Upper lobe of right lung (tissue), 1 donor: ENCODE data around the gene CACNA2D2. TPM values are rescaled to one million over a fixed set of nuclear protein-coding genes. Genes with fewer than 3 reads are reported as not detected.

ENCODE experiments used
- ATAC-seq: fragments of 200-7000 bp; cut with Tn5 transposase; one replicate; pipeline ENCODE4 v1.9.1; 2020; ENCODE audit warnings: mild to moderate bottlenecking, moderate library complexity
- DNase-seq: peaks from one replicate; pipeline ENCODE4 v3.0.0-alpha.2; 2020
- H3K27ac ChIP-seq: fragments of 200-600 bp; one replicate; pipeline ENCODE4 v1.8.0; 2022
- H3K27me3 ChIP-seq: fragments of 200-600 bp; one replicate; pipeline ENCODE4 v1.8.0; 2022; ENCODE audit warnings: mild to moderate bottlenecking
- H3K36me3 ChIP-seq: fragments of 200-600 bp; one replicate; pipeline ENCODE4 v1.8.0; 2022
- H3K4me1 ChIP-seq: fragments of 200-600 bp; one replicate; pipeline ENCODE4 v1.8.0; 2022
- H3K4me3 ChIP-seq: fragments of 200-600 bp; one replicate; pipeline ENCODE4 v1.8.0; 2022; ENCODE audit warnings: mild to moderate bottlenecking
- H3K9me3 ChIP-seq: fragments of 200-600 bp; one replicate; pipeline ENCODE4 v1.8.0; 2022
- intact Hi-C: fragments of 100-400 bp; cut with DNase I; formaldehyde crosslinking; loops from one replicate; pipeline ENCODE4 v1.11.0; 2022
- total RNA-seq: library from RNA; stranded (reverse); fragmentation: NEBNext Ultra II Directional; extraction: Animal tissue kit (Norgen Biotek cat#: 25700); gene quantifications from one replicate; pipeline ENCODE4 v1.2.1, GENCODE V29; 2021
- TF ChIP-seq, protein P1 (sequence below): fragments of 200-600 bp; IDR thresholded peaks from one replicate; pipeline ENCODE4 v1.8.0; 2022; ENCODE audit warnings: antibody characterized with exemption
- donor health status: DM: no; HTN: yes; CAD: no; lungs with severe emphysema.

The CACNA2D2 gene
- total RNA-seq, 1 donor from 2014 or later: 119 TPM

DNA sequence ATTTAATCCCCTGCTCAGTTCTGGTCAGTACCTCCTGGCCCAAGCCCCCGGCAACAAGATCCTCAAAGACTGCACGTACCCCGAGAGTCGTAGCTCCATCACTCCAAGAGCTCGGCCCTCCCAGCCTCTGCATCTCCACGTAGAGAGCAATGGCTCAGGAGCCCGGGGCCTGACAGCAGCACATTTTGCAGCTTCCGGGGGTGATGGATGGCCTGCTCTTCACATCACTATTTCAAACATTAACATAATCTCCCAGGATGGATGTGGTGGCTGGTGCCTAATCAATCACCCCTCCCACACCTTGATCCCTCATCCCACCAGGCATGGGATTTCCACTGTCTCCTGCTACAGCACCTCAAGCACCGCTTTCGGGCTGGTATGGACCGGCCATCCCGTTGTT lies 28.1 kb downstream of the CACNA2D2 start:
- no peak overlapping the region for H3K4me3 ChIP-seq
- TF ChIP-seq, protein P1, sequence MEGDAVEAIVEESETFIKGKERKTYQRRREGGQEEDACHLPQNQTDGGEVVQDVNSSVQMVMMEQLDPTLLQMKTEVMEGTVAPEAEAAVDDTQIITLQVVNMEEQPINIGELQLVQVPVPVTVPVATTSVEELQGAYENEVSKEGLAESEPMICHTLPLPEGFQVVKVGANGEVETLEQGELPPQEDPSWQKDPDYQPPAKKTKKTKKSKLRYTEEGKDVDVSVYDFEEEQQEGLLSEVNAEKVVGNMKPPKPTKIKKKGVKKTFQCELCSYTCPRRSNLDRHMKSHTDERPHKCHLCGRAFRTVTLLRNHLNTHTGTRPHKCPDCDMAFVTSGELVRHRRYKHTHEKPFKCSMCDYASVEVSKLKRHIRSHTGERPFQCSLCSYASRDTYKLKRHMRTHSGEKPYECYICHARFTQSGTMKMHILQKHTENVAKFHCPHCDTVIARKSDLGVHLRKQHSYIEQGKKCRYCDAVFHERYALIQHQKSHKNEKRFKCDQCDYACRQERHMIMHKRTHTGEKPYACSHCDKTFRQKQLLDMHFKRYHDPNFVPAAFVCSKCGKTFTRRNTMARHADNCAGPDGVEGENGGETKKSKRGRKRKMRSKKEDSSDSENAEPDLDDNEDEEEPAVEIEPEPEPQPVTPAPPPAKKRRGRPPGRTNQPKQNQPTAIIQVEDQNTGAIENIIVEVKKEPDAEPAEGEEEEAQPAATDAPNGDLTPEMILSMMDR: no peak

DNA sequence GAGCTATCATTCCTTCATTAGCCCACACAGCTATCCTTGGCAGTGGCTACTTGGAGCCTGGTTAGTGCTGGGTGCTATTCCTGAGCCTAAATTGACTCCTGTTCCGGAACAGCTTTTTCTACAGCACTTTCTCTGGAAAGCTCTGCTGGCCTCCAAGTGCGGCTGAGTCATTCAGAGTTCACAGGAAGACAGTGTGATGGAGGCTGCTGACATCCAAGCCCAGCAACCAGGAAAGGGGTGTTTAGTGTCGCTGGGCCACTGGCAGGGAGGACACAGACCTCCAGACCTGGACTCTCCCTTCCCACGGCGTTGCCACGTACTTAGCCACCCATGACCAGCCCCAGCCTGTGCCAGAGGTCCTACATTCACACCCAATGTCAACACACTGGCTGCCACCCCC lies 28.7 kb downstream of the CACNA2D2 start:
- Histone ChIP-seq H3K9me3 (no peaks in the 10 kb centered on the region), H3K27me3 (no peaks in the 10 kb centered on the region), H3K4me1 (no peaks in the 10 kb centered on the region), H3K27ac (no peak overlapping the region), H3K36me3 (no peaks in the 10 kb centered on the region), H3K4me3 (no peak overlapping the region)
- intact Hi-C loops: no loop called here
- TF ChIP-seq, protein P1: no peak
- ATAC-seq (no peak), DNase-seq (no peak)

More for the DNA sequence above, 28.1 kb downstream of the CACNA2D2 start:
- DNase-seq: no peak
- no peak overlapping the region for H3K27ac ChIP-seq
- H3K36me3 ChIP-seq: no peaks in the 10 kb centered on the region
- no peaks in the 10 kb centered on the region for H3K9me3 ChIP-seq
- ATAC-seq: no peak
- no peaks in the 10 kb centered on the region for H3K4me1 ChIP-seq
- intact Hi-C loops: no loop called here
- H3K27me3 ChIP-seq: no peaks in the 10 kb centered on the region

DNA sequence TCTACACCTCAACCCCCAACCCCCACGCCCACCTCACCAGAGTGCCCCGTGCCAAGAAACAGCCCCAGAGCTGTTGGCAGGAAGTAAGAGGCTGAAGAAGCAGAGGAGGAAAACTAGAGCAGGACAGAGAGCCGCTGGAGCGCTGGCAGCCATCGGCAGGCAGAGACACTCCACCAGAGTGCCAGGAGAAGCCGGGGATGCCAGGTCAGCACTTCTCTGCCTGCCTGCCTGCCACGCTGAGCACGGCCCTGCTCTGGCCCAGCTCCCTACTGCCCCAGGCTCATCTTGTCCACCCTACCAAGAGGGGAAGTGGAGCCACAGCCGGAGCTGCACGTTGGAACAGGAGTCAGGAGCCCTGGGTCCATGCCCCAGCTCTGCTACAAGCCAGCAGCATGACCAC lies 29.7 kb downstream of the CACNA2D2 start:
- no peak for DNase-seq
- Histone ChIP-seq H3K9me3 (no peaks in the 10 kb centered on the region), H3K36me3 (no peaks in the 10 kb centered on the region), H3K4me3 (no peak overlapping the region), H3K27me3 (no peaks in the 10 kb centered on the region), H3K4me1 (no peaks in the 10 kb centered on the region), H3K27ac (no peak overlapping the region)
- TF ChIP-seq, protein P1: no peak
- intact Hi-C loops: no loop called here
- ATAC-seq: peak; percentile 7

DNA sequence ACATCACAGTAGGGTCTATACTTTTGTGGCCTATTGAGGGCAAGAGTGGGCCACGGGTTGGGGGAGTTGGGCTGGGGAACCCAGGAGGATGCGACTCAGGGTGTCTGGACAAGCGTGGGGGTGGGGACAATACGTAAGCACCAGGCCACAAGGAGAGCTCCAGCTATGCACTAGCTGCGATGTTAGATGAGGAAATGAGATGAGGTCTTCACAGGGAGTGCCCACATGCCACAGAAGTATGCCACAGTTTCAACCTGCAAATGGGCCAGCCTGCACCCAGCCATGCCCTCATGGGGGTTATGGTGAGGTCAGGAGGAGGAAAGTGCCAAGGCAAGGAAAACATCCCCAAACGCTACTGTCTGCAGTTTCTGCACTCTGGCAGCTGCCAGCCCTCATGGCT lies 30.5 kb downstream of the CACNA2D2 start:
- H3K36me3 ChIP-seq: no peaks in the 10 kb centered on the region
- no peaks in the 10 kb centered on the region for H3K9me3 ChIP-seq
- DNase-seq (no peak), ATAC-seq (no peak)
- H3K27me3 ChIP-seq: no peaks in the 10 kb centered on the region
- TF ChIP-seq, protein P1: no peak
- no peak overlapping the region for H3K4me3 ChIP-seq
- no peaks in the 10 kb centered on the region for H3K4me1 ChIP-seq
- intact Hi-C loops: no loop called here
- H3K27ac ChIP-seq: no peak overlapping the region

DNA sequence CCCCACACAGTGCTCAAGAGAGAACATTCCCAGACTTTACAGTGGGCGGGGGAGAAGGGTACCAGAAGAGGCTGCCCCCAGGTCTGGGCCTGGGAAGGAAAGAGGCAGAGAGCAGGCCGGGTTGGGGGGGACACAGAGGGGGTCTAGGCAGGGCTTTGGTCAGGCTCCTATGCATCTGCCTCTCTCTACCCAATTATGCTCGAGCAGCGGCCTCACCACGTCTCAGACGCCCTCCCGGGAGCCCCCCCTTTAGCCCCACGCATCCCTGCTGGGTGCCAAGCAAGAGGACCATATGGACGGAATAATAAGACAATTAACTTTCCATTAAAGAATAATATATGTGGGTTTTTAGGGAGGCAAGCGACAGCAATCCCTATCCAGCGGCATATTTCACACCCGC lies 32.8 kb downstream of the CACNA2D2 start:
- DNase-seq (no peak), ATAC-seq (no peak)
- H3K4me1 ChIP-seq: no peaks in the 10 kb centered on the region
- TF ChIP-seq, protein P1: no peak
- no peaks in the 10 kb centered on the region for H3K36me3 ChIP-seq
- H3K27ac ChIP-seq: no peak overlapping the region
- intact Hi-C loops: no loop called here
- H3K4me3 ChIP-seq: no peak overlapping the region
- H3K27me3 ChIP-seq: no peaks in the 10 kb centered on the region
- H3K9me3 ChIP-seq: no peaks in the 10 kb centered on the region

DNA sequence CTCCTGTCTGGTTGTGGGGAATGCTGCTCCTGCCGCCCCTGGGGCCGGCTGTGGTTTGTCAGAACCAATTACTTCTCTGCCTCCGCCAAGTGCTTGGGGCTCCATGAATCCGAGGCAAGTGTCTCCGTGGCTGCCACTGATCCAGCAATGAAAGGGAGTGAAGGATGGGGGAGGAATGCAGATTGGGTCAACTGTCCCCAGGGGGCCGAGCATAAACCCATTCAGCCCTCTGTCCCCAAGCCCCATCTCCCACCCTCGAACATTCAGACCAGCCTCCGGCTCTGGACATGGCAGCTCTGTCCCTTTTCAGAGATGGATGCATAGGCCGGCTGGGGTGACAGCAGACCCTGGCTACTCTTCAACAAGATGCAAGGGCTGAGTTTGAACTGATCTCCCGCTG lies 35.5 kb downstream of the CACNA2D2 start:
- no peak overlapping the region for H3K27ac ChIP-seq
- no peaks in the 10 kb centered on the region for H3K27me3 ChIP-seq
- H3K4me1 ChIP-seq: no peaks in the 10 kb centered on the region
- H3K4me3 ChIP-seq: no peak overlapping the region
- ATAC-seq (no peak), DNase-seq (no peak)
- TF ChIP-seq, protein P1: no peak
- H3K36me3 ChIP-seq: no peaks in the 10 kb centered on the region
- intact Hi-C loops: no loop called here
- no peaks in the 10 kb centered on the region for H3K9me3 ChIP-seq
